IMR-90 (cell line): ENCODE measurements around the gene MRPL10. TPM values are rescaled to one million over a fixed set of nuclear protein-coding genes. Genes with fewer than 3 reads are reported as not detected.

Experiments
- ATAC-seq: fragments of 200-7000 bp; cut with Tn5 transposase; 2 replicates; pipeline ENCODE4 v1.9.1; 2020; ENCODE audit warnings: low read depth, mild to moderate bottlenecking, moderate library complexity
- BruUV-seq: library from RNA; stranded (reverse); fragments of 400-500 nt; replicated peaks from 2 replicates; lab custom pipeline; 2021; lab: Mats Ljungman, UMichigan
- CTCF ChIA-PET: fragments of 300-600 bp; formaldehyde crosslinking; extraction: SDS; loops from one replicate; lab custom pipeline; 2021; ENCODE audit warnings: antibody characterized with exemption; lab: Yijun Ruan, JAX
- POLR2A ChIA-PET: fragments of 300-600 bp; sonication (Branson Sonifier 250); formaldehyde crosslinking; loops from one replicate; lab custom pipeline; 2022; ENCODE audit warnings: antibody characterized with exemption; ENCODE audit not compliant: unreplicated experiment; lab: Charles Lee
- DNase-seq: peaks from one replicate; pipeline ENCODE4 v3.0.0; 2013
- H2AFZ ChIP-seq: replicated peaks from 2 replicates; pipeline ENCODE3; 2013; ENCODE audit warnings: low read length, mild to moderate bottlenecking; ENCODE audit not compliant: poor library complexity
- H2AK5ac ChIP-seq: 2 replicates; pipeline ENCODE4 v1.6.1; 2013; ENCODE audit warnings: low read depth, low read length, inconsistent platforms
- H2AK9ac ChIP-seq: replicated peaks from 2 replicates; pipeline ENCODE3; 2013; ENCODE audit warnings: mild to moderate bottlenecking, low read depth, low read length, moderate library complexity; ENCODE audit not compliant: poor library complexity
- H2BK120ac ChIP-seq: 2 replicates; pipeline ENCODE4 v1.6.1; 2013; ENCODE audit warnings: low read depth, low read length, inconsistent platforms
- H2BK15ac ChIP-seq: 3 replicates; pipeline ENCODE4 v1.6.1; 2013; ENCODE audit warnings: low read depth, low read length, inconsistent platforms
- H2BK20ac ChIP-seq: 2 replicates; pipeline ENCODE4 v1.6.1; 2013; ENCODE audit warnings: low read depth, mild to moderate bottlenecking, inconsistent platforms, low read length, moderate library complexity
- H2BK5ac ChIP-seq: 2 replicates; pipeline ENCODE4 v1.6.1; 2013; ENCODE audit warnings: mild to moderate bottlenecking, low read depth, low read length, inconsistent platforms; ENCODE audit not compliant: poor library complexity, severe bottlenecking
- H3K14ac ChIP-seq: replicated peaks from 2 replicates; pipeline ENCODE4 v1.6.1; 2013; ENCODE audit warnings: low read depth, low read length, inconsistent platforms
- H3K18ac ChIP-seq: 2 replicates; pipeline ENCODE4 v1.6.1; 2013; ENCODE audit warnings: low read depth, low read length, control low read depth
- H3K23ac ChIP-seq: 2 replicates; pipeline ENCODE4 v1.6.1; 2013; ENCODE audit warnings: low read depth, low read length, inconsistent platforms
- H3K27ac ChIP-seq: 2 replicates; pipeline ENCODE4 v1.5.1; 2013; ENCODE audit warnings: mild to moderate bottlenecking, control low read depth, low read length; ENCODE audit not compliant: insufficient read depth
- H3K27me3 ChIP-seq: 2 replicates; pipeline ENCODE4 v1.6.1; 2013; ENCODE audit warnings: low read length; ENCODE audit not compliant: control insufficient read depth, insufficient read depth
- H3K36me3 ChIP-seq: 2 replicates; pipeline ENCODE4 v1.6.1; 2013; ENCODE audit warnings: low read length, mixed read lengths; ENCODE audit not compliant: control insufficient read depth, insufficient read depth
- H3K4ac ChIP-seq: 2 replicates; pipeline ENCODE4 v1.6.1; 2013; ENCODE audit warnings: low read depth, low read length, inconsistent platforms
- H3K4me1 ChIP-seq: 2 replicates; pipeline ENCODE4 v1.6.1; 2013; ENCODE audit warnings: low read length, mixed read lengths; ENCODE audit not compliant: control insufficient read depth, insufficient read depth
- H3K4me2 ChIP-seq: 2 replicates; pipeline ENCODE4 v1.6.1; 2013; ENCODE audit warnings: low read depth, mild to moderate bottlenecking, control low read depth, low read length, moderate library complexity
- H3K4me3 ChIP-seq: 2 replicates; pipeline ENCODE4 v1.5.1; 2013; ENCODE audit warnings: low read depth, mild to moderate bottlenecking, control low read depth, low read length, moderate library complexity; ENCODE audit not compliant: insufficient read depth
- H3K56ac ChIP-seq: 2 replicates; pipeline ENCODE4 v1.6.1; 2013; ENCODE audit warnings: low read length, inconsistent platforms; ENCODE audit not compliant: insufficient read depth; ENCODE audit errors: extremely low read depth
- H3K79me1 ChIP-seq, 2 experiments: 2 replicates each; pipeline ENCODE4 v1.6.1; 2013; ENCODE audit warnings: low read length in 2 of 2, inconsistent platforms in 1 of 2, low read depth in 1 of 2
- H3K9ac ChIP-seq: 2 replicates; pipeline ENCODE4 v1.6.1; 2013; ENCODE audit warnings: low read depth, low read length, control low read depth
- H3K9me1 ChIP-seq: 2 replicates; pipeline ENCODE4 v1.6.1; 2013; ENCODE audit warnings: low read length, inconsistent platforms; ENCODE audit not compliant: insufficient read depth
- H3K9me3 ChIP-seq: 2 replicates; pipeline ENCODE4 v1.6.1; 2013; ENCODE audit warnings: low read length; ENCODE audit not compliant: control insufficient read depth, insufficient read depth
- H4K20me1 ChIP-seq: 2 replicates; pipeline ENCODE4 v1.6.1; 2013; ENCODE audit warnings: low read length, inconsistent platforms; ENCODE audit not compliant: insufficient read depth
- H4K5ac ChIP-seq: 2 replicates; pipeline ENCODE4 v1.6.1; 2013; ENCODE audit warnings: mild to moderate bottlenecking, low read depth, low read length, control low read depth
- H4K8ac ChIP-seq, 2 experiments: 2 replicates each; pipeline ENCODE4 v1.6.1; 2013; ENCODE audit warnings: low read depth in 2 of 2, low read length in 2 of 2, control low read depth in 1 of 2, inconsistent platforms in 1 of 2
- H4K91ac ChIP-seq: 2 replicates; pipeline ENCODE4 v1.6.1; 2013; ENCODE audit warnings: low read depth, low read length, inconsistent platforms; ENCODE audit not compliant: insufficient read depth
- ELK1 ChIP-seq: fragments of 150-350 bp; IDR thresholded peaks from 2 replicates; pipeline ENCODE4 v1.6.1; 2016; ENCODE audit warnings: low read depth, mild to moderate bottlenecking, low read length, moderate library complexity, borderline replicate concordance
- FOS ChIP-seq: fragments of 150-350 bp; IDR thresholded peaks from 2 replicates; pipeline ENCODE4 v1.6.1; 2016; ENCODE audit warnings: low read depth, low read length
- MAFK ChIP-seq: IDR thresholded peaks from 2 replicates; pipeline ENCODE4 v1.6.1; 2012; ENCODE audit warnings: low read depth, low read length, improper control_type of control experiment
- MAZ ChIP-seq: IDR thresholded peaks from 2 replicates; pipeline ENCODE4 v1.6.1; 2012; ENCODE audit warnings: low read depth, mild to moderate bottlenecking, low read length, improper control_type of control experiment, moderate library complexity, borderline replicate concordance
- RAD21 ChIP-seq: IDR thresholded peaks from 2 replicates; pipeline ENCODE4 v1.6.1; 2012; ENCODE audit warnings: low read length, improper control_type of control experiment
- WGBS, 2 experiments: methylation state at CpG; one replicate each; pipeline versions ENCODE4 v1.1.5 to v1.1.7; 2013; ENCODE audit warnings: missing lambda C conversion rate in 2 of 2; ENCODE audit not compliant: insufficient read length in 1 of 2; ENCODE audit errors: extremely low coverage in 2 of 2; 5-methylcytosine and 5-hydroxymethylcytosine counted together
- dilution Hi-C: fragments of 300-500 bp; cut with HindIII; formaldehyde crosslinking; loops from one replicate; pipeline ENCODE4 v1.14.3; 2018; ENCODE audit warnings: low sequenced_read_pairs; ENCODE audit not compliant: unreplicated experiment
- in situ Hi-C: fragments of 300-500 bp; cut with MboI; formaldehyde crosslinking; loops from 3 replicates; pipeline ENCODE4 v1.14.3; 2019; ENCODE audit warnings: low sequenced_read_pairs, inconsistent platforms, mixed read lengths
- intact Hi-C: fragments of 100-400 bp; cut with micrococcal nuclease; formaldehyde crosslinking; loops from 2 replicates; pipeline ENCODE4 v1.10.0; 2022
- polyA plus RNA-seq, 3 experiments: library from polyadenylated mRNA; depleted of rRNA; stranded (reverse); fragments of >200 nt; gene quantifications; 2 replicates each; pipeline ENCODE4 v1.2.3, GENCODE V29; 2012; ENCODE audit warnings: low replicate concordance in 1 of 3
- total RNA-seq: library from RNA; depleted of rRNA; stranded (reverse); fragments of >200 nt; gene quantifications from 2 replicates; pipeline ENCODE4 v1.2.3, GENCODE V29; 2012

Gene MRPL10
- total and polyA plus RNA-seq, 2 of the 4 experiments (the other 2 are of a cell fraction): 32.3 to 61.8 TPM

- no peak overlapping the region for H4K8ac ChIP-seq
- no peak overlapping the region for H2BK5ac ChIP-seq
- peaks cover 9% of the 10 kb centered on the region for H3K27me3 ChIP-seq
- H2BK15ac ChIP-seq: no peak overlapping the region
- H2AK5ac ChIP-seq: no peak overlapping the region
- TF ChIP-seq ELK1 (no peak), MAFK (no peak), RAD21 (no peak), MAZ (no peak), FOS (no peak)
- H4K91ac ChIP-seq: no peak overlapping the region
- H3K23ac ChIP-seq: no peak overlapping the region
- no peak overlapping the region for H3K27ac ChIP-seq
- H4K20me1 ChIP-seq: no peaks in the 10 kb centered on the region
- no peak overlapping the region for H2AK9ac ChIP-seq
- peaks cover 17% of the 10 kb centered on the region for H3K4me1 ChIP-seq
- in situ Hi-C loops (no loop called here), intact Hi-C loops (no loop called here), dilution Hi-C loops (no loop called here)
- H3K9me3 ChIP-seq: no peaks in the 10 kb centered on the region
- H2AFZ ChIP-seq: peak overlapping the region; percentile 2
- H3K18ac ChIP-seq: no peak overlapping the region
- no peak overlapping the region for H3K4ac ChIP-seq
- no peaks in the 10 kb centered on the region for H3K79me1 ChIP-seq
- WGBS, 2 experiments: no CpG with 5 or more reads among the region's 2 CpGs
- H3K9ac ChIP-seq: no peak overlapping the region
- H2BK20ac ChIP-seq: no peak overlapping the region
- no peak overlapping the region for H4K5ac ChIP-seq
- no peak overlapping the region for H2BK120ac ChIP-seq
- no peak overlapping the region for H3K56ac ChIP-seq
- peak; percentile 24; the same call in 1 of the 2 replicates for ATAC-seq
- H3K4me2 ChIP-seq: no peak overlapping the region
- no peak overlapping the region for H3K14ac ChIP-seq
- ChIA-PET CTCF (interaction anchor here (1.0 kb wide), 1 partner anchor 38 kb away, joined by 3 read pairs; the partner anchor contains the start of gene SCRN2), POLR2A (no interaction called here)
- BruUV-seq: no TSS peak
- H3K9me1 ChIP-seq: no peaks in the 10 kb centered on the region
- DNase-seq: peak; percentile 78
- no peak overlapping the region for H3K4me3 ChIP-seq
- H3K36me3 ChIP-seq: no peaks in the 10 kb centered on the region
Observed at GRCh38 chr17:47879028-47879585, 47.8 kb upstream of the MRPL10 start.
